HG03196 (cell line): Measurements from ENCODE around the gene UBE2Z.
"Not testable (repeated sequence)": the region's sequence is repeated elsewhere in the genome, so short reads cannot be mapped to it uniquely, and the experiment has no call there.

Source experiments
- ATAC-seq: cut with Tn5 transposase; IDR thresholded peaks from one replicate; pipeline ENCODE4 v1.9.1; 2021; ENCODE audit not compliant: unreplicated experiment

Gene UBE2Z

DNA sequence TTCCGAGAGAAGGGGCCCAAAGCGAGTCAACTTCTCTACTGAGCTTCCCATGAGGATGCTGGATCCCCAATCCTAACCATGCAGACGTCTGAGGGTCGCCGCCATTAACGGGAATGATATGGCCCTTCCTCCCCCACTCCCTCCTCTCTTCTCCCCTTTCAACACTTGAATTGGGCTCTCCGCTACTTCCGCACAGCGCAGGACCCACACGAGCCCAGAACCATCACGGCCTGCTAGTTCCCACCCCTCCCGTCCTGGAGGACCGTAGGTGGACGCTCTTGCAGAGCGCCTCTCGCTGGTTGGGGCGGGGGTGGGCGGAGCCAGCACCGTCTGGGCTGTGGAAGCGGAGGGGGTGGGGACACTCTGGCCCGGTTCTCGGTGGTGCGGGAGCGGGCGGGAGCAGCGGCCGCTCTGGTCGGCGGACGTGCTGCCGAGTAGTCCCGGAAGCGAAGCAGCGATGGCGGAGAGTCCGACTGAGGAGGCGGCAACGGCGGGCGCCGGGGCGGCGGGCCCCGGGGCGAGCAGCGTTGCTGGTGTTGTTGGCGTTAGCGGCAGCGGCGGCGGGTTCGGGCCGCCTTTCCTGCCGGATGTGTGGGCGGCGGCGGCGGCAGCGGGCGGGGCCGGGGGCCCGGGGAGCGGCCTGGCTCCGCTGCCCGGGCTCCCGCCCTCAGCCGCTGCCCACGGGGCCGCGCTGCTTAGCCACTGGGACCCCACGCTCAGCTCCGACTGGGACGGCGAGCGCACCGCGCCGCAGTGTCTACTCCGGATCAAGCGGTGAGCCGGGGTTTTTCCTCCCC lies at the start of gene UBE2Z:
Gene UBE2Z, plus strand, starts transcription at position 361 of the 797 bp plus-strand sequence. Its CDS starts 97 bp downstream, at position 458.
- ATAC-seq: peak; percentile 67

- no peak for ATAC-seq
These were observed 48.2 kb upstream of the UBE2Z start for GRCh38 chr17:48860034-48860433.

DNA sequence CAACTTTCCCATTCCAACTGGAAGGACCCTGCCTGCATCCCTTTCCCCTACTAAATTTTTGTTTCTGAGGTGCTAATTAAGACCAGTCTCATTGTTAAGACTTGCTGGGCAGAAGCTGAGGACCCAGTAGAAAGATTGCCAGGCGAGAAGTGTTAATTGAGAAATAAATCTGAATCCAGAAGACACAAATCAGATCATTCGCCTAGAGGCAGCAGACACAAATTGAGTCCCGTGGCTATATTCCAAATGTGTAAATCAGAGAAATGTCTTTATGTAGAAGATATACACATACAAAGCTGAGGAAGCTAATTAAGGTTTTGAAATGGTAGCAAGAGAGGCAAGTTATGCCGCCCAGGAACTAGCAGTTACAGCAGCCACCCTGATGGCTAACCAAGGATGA lies 47.8 kb upstream of the UBE2Z start:
- no peak for ATAC-seq

GRCh38 chr17:48868916-48869500 lies 39.2 kb upstream of the UBE2Z start:
- ATAC-seq: no peak

DNA sequence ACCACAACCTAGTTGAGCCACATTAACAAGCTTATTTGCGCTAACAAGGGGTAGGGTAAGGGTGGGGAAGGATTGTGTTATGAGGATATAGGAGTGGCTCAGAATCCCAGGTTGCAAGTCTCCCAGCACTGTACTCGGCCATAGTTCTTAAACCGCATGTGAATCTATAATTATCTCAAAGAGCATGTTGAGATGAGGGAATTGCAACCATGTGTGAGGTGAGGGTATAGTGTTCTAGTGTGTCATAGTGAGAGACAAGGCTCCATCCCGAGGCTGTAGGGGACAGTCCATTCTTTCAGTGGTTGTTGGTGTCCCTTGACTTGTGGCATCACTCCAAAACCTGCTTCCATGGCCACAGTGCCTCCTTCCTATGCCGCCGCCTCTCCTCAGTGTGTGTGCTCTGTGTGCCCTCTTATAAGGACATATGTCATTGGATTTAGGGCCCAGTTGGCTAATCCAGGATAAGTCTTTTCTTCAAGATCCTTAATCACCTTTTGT lies 38.3 kb upstream of the UBE2Z start:
- ATAC-seq: no peak

DNA sequence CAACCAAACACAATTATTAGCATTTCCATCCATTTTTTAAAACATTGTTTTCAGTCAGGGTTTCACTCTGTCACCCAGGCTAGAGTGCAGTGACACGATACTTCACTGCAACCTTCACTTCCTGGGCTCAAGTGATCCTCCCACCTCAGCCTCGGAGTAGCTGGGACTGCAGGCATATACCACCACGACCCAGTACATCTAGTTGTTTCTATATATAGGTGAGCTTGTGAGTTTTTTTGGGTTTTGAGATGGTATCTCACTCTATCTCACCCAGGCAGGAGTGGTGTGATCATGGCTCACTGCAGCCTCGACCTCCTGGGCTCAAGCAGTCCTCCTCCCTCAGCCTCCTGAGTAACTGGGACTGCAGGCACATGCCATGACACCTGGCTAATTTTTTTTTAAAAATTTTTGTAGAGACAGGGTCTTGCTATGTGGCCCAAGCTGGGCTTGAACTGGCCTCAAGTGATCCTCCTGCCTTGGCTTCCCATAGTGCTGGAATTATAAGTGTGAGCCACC lies 37.1 kb upstream of the UBE2Z start:
- ATAC-seq: no peak

DNA sequence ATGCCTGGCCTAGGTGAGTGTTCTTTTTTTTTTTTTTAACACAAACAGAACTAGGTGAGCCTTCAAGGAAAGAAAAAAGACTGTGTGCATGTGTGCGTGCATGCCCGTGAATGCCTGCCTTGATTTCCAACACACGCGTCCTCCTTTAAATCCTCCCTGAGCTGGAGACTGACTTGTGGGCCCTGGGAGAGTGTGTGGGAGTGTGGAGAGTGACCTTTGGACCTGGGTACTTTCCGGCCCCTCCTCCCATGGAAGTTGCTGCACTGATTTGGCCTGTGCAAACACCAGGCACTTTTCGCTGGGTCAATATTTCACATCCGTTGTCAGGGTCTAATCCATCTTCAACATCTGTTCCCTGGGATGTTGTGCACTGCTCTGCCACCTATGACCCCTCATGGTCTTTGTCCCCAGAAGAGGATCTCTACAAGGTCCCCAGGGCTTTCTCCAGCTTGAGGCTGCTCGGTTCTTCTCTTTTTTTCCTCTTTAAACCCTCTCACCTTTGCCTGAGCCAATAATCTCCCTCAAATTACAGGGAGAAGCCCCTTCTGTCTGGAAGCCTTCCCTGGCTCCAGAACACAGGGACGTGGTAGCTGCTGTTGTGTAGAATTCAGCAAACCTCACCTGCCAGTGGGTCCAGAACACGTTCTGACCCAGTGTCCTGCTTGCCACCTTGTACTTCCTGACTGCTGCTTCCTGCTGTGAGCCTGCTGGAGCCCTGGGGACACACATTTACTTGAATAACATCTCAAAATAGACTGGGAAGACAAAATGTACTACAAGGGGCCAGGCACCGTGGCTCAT lies 36.5 kb upstream of the UBE2Z start:
- no peak for ATAC-seq

DNA sequence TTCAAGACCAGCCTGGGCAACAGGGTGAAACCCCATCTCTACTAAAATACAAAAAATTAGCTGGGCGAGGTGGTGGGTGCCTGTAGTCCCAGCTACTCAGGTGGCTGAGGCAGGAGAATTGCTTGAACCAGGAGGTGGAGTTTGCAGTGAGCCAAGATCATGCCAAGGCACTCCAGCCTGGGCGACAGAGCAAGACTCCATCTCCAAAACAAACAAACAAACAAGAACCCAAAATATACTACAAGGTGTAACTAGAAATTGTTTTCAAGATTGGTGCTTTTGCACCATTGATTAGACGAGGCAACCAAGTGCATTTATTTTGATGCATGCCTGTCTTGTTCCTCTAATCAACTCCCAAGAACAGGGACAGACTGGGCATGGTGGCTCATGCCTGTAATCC lies 35.8 kb upstream of the UBE2Z start:
- ATAC-seq: not testable (repeated sequence)

GRCh38 chr17:48873209-48873608 lies 35.0 kb upstream of the UBE2Z start:
- ATAC-seq: no peak

DNA sequence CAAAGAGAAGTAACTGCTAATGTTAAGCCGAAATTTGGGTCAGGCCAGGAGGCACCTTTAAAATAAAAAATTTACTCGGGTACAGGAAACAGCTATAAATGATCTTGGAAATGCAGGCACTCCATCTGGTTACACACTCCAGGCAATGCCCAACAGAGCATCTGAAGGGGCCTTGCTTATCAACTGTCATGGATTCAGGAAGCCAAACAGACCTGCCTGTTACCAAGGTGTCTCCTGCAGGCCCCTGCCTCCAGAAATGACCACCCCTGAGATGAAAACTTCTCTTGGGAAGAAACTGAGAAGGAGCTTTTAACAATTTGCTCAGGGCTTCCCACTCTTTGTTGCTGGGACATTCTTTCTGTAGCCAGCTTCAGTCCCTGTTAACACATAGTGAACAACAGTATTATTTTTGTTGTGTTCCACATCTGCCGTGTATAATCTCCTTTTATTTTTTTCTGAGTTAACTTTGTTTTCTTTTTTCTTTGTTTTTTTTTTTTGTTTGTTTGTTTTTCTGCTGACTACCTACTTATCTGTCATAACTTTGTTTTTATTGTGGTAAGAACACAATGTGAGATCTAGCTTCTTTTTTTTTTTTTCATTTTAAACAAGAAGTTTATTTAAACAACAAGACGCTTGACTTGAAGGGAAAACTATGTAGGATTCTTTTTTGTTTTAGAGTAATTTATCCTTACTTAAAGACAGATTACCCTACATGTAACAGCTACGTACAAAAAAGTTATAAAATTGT lies 34.3 kb upstream of the UBE2Z start:
- no peak for ATAC-seq

DNA sequence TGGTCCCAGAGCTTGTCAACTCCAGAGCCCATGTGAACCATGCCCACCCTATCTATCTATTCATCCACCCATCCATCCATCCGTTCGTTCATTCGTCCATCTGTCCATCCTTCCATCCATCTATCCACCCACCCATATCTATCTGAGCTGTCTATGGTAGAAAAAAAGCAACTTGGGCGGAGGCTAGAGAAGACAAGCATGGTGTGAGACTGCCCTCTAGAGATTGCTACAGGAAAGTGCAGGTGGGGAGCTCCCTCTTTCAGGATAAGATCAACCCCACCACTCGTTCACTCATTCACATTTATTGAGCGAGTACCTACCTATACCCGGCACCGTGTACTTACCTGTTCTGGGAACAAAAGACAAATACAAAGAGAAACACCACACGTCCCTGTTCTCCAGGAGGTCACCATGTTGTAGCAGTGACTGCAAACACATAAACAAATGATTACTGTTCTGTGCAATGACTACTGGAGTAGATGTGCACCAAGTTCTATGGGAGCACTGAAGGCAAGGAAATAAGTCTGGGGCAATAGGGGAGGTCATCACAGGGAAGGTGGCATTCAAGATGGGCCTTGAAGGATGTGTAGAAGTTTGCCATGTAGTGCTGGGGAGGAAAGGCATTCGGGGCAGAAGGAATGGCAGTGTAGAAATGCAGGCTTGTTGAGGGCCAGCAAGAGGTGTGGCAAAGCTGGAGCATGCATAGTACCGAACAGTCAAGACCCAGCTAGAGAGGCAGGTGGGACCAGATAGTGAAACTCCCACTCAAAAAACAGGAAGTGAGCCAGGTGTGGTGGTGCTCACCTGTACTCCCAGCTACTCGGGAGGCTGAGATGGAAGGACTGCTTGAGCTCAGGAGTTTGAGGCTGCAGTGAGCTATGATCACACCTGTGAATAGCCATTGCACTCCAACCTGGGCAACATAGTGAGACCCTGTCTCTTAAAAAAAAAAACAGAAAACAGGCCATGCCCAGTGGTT lies 29.0 kb upstream of the UBE2Z start:
- no peak for ATAC-seq

DNA sequence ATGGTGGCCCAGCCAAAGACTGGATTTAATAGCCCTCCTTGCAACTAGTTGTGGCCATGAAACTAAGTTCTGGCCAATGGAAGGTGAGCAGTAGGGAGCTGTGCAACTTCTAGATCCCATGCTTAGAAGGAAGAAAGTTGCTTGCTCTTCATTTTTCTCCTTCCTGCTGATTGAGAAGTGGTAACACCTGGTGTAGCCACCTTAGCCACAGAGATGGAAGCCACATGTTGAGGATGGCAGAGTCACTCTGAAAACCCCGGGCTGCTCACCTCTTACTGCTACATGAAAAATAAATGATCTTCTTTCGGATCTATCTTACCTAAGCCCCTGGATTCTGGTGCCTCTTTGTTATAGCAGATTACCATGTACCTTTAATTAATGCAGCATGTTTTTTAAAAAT lies 25.9 kb upstream of the UBE2Z start:
- no peak for ATAC-seq

- ATAC-seq: no peak
These were observed 25.0 kb upstream of the UBE2Z start for GRCh38 chr17:48883171-48883570.

DNA sequence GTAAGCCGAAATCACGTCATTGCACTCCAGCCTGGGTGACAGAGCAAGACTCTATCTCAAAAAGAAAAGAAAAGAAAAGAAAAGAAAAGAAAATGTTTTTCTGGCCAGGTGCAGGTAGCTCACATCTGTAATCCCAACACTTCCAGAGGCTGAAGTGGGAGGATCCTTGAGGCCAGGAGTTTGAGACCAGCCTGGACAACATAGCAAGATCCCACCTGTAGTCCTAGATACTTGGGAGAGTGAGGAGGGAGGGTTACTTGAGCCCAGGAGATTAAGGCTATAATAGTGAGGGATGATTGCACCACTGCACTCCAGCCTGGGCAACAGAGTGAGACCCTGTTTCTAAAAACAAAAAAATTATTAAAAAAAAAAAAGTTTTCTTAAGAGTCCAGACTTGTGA lies 18.1 kb upstream of the UBE2Z start:
- no peak for ATAC-seq

DNA sequence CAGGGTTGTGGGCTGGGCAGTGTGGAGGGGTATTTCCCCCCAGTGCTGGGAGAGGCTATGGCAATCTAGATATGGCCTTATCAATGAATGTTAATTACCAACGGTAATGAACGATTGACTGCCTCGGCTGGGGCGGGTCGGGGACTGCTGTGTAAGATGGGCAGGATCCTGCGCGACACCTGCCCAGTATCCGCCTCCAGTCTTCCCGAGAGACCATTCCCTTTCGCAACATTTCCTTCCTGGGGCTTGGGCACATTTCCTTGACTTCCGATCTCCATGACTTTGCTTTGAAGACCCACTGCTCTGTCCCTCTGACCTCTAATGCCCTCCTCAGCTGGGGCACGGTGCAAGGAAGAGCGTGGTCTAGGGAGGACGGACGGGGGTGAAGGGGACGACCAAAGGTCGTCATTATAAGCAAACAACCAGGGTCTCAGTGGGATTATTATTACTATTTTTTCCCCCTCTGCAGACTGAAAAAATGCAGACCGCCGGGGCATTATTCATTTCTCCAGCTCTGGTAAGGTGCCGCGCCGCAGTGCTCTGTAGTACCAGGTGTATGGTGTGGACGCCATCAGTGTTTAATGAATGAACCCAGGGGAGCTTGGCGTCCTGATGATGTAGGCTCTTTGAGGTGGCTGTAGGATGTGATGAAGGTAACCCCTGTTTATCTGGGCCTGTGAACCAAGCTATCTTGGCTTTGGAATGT lies 15.1 kb upstream of the UBE2Z start:
- ATAC-seq: no peak

DNA sequence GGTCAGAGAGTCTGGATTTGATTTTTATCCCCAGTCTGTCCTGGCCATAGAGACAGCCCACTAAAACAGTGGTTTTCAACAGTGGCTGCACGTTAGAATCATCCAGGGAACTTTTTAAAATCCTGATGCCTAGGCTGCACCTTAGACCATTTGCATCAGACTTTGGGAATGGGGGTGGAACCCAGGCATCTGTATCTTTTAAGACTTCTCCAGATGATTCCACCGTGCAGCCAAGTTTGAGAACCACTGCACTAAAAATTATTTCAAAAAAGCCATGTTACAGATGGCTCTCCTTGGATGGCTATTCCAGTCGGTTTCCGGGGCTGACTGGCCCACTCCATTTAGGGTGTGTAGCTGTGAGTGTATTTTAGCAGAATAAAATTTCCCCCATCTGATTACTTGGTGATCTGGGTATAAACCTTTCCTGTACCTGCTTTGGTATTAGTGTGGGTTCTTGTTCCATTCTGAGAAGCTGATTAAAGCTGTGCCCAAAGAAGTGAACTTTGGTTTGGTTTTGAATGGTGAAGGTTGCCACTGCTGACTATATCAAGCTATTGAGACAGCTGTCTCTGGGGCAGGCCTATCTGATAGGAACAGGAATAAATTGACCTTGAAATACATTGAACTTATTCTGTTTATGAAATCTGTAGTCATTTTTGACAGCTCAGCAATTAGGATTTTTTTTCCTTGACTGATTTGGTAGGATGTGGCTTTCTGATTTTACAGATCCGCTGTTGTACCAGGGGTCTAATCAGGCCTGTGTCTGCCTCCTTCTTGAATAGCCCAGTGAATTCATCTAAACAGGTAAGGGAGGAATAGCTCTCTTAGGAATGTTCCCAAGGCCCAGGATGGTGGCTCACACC lies 14.3 kb upstream of the UBE2Z start:
- ATAC-seq: no peak

GRCh38 chr17:48894886-48895285 lies 13.3 kb upstream of the UBE2Z start:
- ATAC-seq: no peak

DNA sequence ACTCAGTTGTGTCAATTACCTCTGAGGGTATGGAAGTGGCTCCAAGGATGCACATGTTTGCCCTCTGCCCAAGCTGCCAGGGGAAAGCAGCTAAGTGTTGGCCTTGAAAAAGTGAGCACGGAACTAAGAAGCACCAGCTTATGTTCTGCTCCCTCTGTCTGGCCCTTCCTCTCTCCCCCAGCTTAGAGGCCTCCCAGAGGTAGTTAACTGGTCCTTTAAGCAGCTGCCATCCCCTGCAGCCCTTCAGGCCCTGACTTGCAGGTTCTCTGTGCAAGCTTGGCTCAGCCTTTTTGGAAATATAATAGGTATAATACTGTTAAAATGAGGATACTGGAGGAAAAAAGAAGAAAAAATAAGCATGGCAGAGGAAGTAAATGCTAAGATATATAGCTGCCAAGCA lies 7.0 kb upstream of the UBE2Z start:
- no peak for ATAC-seq
